Sciatic nerve (tissue), 2 donors: ENCODE data around the gene TBC1D10B. TPM values are rescaled to one million over a fixed set of nuclear protein-coding genes. Genes with fewer than 3 reads are reported as not detected.

ENCODE experiments used
- ATAC-seq: fragments of 200-7000 bp; cut with Tn5 transposase; one replicate; pipeline ENCODE4 v1.9.1; 2020; ENCODE audit warnings: mild to moderate bottlenecking, moderate library complexity
- DNase-seq: peaks from one replicate; pipeline ENCODE4 v3.0.0-alpha.2; 2020; ENCODE audit warnings: low spot score
- intact Hi-C: fragments of 100-400 bp; cut with DNase I; formaldehyde crosslinking; loops from one replicate; pipeline ENCODE4 v1.14.2; 2022
- total RNA-seq: library from RNA; stranded (reverse); fragmentation: NEBNext Ultra II Directional; extraction: Animal tissue kit (Norgen Biotek cat#: 25700); gene quantifications from one replicate; pipeline ENCODE4 v1.2.1, GENCODE V29; 2021
- donor health status: DM: no; HTN: no; CAD: no.
- donor health status: DM: no; HTN: no; CAD: no.

TBC1D10B gene
- total RNA-seq, 1 donor from 2014 or later: 39.6 TPM

DNA sequence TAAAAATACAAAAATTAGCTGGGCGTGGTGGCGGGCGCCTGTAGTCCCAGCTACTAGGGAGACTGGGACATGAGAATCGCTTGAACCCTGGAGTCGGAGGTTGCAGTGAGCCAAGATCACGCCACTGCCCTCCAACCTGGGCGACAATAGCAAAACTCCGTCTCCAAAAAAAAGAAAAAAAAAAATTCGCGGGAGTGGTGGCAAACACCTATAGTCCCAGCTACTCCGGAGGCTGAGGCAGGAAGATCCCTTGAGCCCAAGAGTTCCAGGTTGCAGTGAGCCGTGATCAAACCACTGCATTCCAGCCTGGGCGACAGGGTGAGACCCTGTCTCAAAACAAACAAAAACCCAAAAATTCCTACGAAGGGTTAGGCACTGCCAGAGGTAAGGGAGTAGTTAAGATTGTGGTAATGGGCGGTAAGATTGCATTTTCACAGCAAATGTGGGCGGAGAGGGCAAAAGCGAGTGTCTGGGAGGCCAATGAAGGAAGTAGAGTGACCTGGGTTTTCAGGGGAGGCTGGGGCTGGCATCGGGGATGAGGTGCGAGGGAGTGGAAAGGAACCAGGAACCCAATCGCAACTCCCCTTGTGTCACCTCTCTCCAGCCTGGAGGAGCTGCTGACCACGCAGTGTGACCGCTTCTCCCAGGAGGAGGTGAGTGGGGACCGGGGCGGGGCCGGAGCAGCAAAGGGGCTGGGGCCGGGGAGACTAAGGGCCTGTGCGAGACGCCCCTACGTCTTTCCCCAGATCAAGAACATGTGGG, 6.9 kb upstream of the TBC1D10B start:
- intact Hi-C loops: no loop called here

GRCh38 chr16:30376461-30376902, 6.2 kb upstream of the TBC1D10B start:
- DNase-seq (no peak), ATAC-seq (no peak)
- intact Hi-C loops: no loop called here

More for the DNA sequence above, 6.9 kb upstream of the TBC1D10B start:
- no peak for DNase-seq
- ATAC-seq: no peak

- intact Hi-C loops: no loop called here
- DNase-seq (no peak), ATAC-seq (no peak)
Measured at GRCh38 chr16:30375864-30376263, 5.6 kb upstream of the TBC1D10B start.

- intact Hi-C loops: no loop called here
- DNase-seq (no peak), ATAC-seq (no peak)
Measured at GRCh38 chr16:30374538-30374937, 4.2 kb upstream of the TBC1D10B start, which contains the start of gene MYL11. TSS of gene MYL11 (plus strand) at chr16:30374802. CDS start at chr16:30374858, 56 bp downstream.

DNA sequence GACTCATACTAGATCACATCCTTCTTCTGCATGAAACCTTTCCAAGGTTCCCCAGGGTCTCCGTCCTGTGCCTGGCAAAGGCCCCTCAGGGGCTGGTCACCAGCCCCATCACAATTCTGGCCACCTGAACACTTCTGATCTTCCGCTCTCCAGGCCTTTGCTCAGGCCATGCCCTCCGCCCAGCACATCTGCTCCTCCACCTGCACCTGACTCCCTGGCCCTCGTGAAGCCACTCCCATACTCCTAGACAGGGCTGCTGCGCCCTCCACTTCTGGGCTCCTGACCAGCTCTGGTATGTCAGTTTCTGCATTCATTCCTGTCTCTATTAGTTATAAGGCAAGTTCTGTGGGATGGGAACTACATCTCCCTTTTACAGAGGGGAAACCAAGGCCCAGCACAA, 2.4 kb upstream of the TBC1D10B start:
- ATAC-seq (no peak), DNase-seq (no peak)
- intact Hi-C loops: no loop called here

- ATAC-seq: no peak
- intact Hi-C loops: no loop called here
- no peak for DNase-seq
Measured at GRCh38 chr16:30372038-30372712, 1.9 kb upstream of the TBC1D10B start.

DNA sequence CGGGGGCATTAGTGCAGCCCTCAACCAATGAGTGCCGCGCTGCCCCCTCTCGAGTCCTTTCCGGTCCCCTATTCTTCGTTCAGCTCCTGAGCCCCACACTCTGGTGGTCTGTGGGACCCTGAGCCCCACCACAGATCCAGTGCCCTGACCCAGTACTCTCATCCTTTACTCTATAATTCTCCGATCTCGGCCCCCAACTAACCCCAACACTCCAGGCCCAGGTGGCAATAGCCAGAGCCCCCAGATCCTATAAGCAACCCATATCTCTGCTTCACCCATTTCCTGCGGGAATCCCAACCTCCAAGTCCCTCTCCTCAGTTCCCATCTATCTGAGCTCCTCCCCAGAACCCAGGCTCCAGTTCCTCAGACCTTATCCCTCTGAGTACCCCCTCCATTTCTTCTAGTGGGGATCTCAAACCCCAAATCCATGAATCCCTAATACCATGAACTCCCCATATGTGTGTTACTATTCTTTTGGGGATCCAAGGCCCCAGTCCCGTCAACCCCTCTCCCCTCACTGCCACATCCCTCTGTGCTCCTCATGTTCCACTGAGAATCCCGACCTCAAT, 1.0 kb upstream of the TBC1D10B start:
- ATAC-seq (no peak), DNase-seq (no peak)
- intact Hi-C loops: no loop called here

DNA sequence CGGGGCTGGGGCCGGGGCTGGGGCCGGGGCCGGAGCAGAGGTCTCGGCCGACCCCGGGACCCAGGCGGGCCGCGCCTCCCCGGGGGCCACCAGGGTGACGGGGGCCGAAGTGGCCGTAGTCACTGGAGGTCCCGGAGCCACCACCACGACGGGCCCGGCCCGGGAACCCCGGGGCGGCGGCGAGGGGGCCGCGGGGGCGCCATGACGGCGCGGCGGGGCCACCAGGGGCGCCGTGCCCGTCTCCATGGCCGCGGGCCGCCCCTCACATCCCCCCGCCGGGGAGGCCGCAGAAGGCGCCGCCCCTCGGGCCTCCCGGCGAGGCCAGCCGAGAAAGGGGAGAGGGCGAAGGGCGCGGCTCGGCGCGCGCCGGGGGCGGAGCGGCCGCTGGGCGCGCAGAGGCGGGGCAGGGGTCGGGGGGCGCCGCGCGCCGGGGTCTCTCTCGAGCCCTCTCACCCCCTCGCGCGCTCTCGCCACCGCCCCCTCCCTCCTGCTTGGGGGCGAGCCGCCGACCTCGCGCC, 297 bp downstream of the TBC1D10B start:
- intact Hi-C loops: no loop called here
- DNase-seq: no peak
- ATAC-seq: no peak

- ATAC-seq (no peak), DNase-seq (no peak)
- intact Hi-C loops: no loop called here
Measured at GRCh38 chr16:30369091-30369937, 980 bp downstream of the TBC1D10B start.

DNA sequence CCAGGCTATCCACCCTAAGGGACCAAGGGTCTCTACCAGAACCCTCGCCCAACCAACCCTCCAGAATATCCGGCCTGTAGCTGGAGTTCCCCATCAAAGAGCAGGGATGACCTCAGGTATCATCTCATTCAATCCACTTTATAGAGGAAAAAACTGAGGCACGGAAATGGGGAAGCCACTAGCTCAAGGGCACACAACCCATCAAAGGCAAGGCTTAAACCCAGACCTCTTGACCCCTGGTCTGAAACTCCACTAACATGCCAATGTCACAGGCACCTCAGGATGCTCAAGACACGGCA, 1.6 kb downstream of the TBC1D10B start:
- intact Hi-C loops: no loop called here
- no peak for DNase-seq
- no peak for ATAC-seq

GRCh38 chr16:30368122-30368791, 2.0 kb downstream of the TBC1D10B start:
- ATAC-seq (no peak), DNase-seq (no peak)
- intact Hi-C loops: no loop called here

DNA sequence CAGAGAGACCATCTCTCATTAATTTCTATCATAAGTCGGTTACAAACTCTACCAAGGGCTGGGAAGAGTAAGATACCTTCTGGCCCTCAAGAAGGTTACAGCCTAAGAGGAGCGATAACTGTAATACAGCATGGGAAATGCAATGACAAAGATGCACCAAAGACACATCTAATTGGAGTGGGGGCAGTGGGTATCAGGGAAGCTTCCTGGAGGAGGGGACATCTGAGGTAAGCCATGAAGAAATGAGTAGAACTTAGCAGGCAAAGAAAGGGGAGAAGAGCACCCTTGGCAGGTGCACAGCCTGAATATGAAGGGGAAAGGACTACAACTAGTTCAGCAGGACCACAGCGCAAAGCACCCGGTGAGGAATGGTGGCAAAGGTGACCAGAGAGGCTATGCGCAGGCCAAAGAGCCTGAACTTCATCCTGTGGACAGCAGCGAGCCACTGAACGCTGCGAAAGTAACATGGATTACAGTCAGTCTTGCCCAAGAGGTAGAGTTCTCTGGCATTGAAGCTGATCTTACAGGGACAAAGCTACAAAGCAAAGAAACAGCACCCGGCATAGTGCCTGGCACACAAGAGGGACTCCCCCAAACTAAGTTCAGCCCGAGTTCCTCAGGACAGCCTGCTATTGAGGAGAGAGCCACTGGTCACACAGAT, 2.8 kb downstream of the TBC1D10B start:
- intact Hi-C loops: no loop called here
- DNase-seq: no peak
- no peak for ATAC-seq

GRCh38 chr16:30366511-30366910, 3.8 kb downstream of the TBC1D10B start:
- DNase-seq (no peak), ATAC-seq (no peak)
- intact Hi-C loops: no loop called here

DNA sequence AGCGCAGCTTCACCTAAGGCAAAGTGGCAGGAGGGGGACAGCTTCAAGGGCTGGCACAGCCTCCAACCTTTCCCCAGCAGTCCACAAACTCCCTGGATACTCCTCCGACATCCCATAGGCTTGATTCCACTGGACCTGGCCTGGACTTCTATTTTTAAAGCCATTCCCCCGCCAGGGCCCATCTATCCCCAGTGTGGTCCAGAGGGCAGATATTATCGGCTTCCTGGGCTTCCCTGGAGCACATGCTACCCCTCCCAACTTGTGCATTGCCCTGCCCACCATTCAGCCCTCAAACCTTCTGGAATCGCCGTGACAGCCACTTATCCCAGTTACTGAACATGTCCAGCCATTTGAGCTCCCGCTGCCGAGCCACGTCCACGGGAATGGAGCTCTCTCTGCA, 5.1 kb downstream of the TBC1D10B start:
- DNase-seq (no peak), ATAC-seq (no peak)
- intact Hi-C loops: no loop called here

- intact Hi-C loops: no loop called here
- no peak for ATAC-seq
- no peak for DNase-seq
Measured at GRCh38 chr16:30361180-30361579, 9.1 kb downstream of the TBC1D10B start.

DNA sequence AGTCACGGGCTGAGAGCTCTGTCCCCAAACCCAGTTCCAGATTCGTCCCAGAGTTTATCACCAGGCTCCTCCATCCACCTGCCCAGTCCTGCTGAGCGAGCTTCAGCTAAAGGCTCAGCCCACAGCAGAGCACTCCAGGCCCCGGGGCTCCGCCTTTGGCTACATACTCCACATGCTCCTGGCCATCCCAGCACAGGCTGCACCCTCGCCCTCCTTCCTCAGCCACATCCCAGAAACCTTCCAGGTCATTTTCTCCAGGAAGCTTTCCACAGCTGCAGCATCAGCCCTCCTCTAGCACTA, 10.5 kb downstream of the TBC1D10B start:
- no peak for ATAC-seq
- DNase-seq: no peak
- intact Hi-C loops: no loop called here

DNA sequence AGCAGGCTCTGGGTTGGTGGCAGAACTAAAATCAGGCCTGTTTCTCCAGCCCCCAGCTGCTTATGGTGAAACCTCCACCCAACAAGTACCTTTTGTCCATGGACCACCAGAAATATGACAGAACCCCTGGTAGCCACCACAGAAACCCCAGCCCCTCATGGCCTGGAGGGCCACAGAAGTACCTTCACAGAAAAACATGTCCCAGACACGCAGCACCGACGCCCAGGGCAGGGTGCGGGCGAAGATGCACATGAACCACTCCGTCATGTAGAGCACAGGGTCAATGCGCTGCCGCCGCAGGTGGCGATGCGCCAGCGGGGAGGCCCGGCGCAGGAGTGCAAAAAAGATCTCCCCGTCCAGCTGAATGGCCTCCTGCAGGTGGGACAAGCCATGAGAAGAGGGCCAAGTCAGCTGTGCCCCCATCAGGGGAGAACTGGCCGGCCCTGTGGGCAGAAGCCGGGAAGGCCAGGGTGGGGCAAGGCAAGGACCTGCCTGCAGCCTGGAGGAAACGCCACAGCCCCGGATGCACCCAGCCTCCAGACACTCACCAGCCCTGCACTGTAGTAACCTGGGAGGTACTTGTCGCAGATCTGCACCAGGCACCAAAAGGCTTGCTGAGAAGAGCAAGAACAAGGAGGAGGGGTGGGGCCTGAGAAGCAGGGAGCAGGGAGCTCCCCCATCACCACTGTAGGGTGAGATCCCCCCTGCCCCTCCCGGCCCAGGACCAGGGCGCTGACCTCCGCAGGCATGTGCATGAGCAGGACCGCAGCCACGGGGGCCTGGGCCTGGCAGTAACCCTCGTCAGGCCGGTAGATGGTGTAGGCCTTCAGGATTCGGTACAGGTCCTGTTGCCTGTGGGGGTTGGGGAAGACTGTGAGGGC, 11.1 kb downstream of the TBC1D10B start:
- no peak for ATAC-seq
- intact Hi-C loops: no loop called here
- no peak for DNase-seq

GRCh38 chr16:30358577-30358936, 11.7 kb downstream of the TBC1D10B start:
- ATAC-seq (no peak), DNase-seq (no peak)
- intact Hi-C loops: no loop called here
